GM18507 (cell line): ENCODE data around the gene TET1.
"Not testable (repeated sequence)": the region's sequence is repeated elsewhere in the genome, so short reads cannot be mapped to it uniquely, and the experiment has no call there.

Experiments used
- DNase-seq: peaks from one replicate; pipeline ENCODE4 v3.0.0; 2011; ENCODE audit warnings: low read depth; ENCODE audit not compliant: insufficient read length; ENCODE audit errors: extremely low spot score
- FAIRE-seq: peaks from 2 replicates; lab custom pipeline; 2011; peaks lifted over from hg19 to GRCh38; lab: Jason Lieb, UNC

Gene TET1

GRCh38 chr10:68603766-68604165, 43.6 kb downstream of the TET1 start:
- FAIRE-seq, result no peak
- DNase-seq, result no peak

- no peak for FAIRE-seq
These were observed 44.3 kb downstream of the TET1 start for GRCh38 chr10:68604441-68604840.

GRCh38 chr10:68606918-68607317, 46.8 kb downstream of the TET1 start:
- FAIRE-seq, result no peak
- no peak for DNase-seq

More at GRCh38 chr10:68604441-68604840, 44.3 kb downstream of the TET1 start:
- no peak for DNase-seq

- not testable (repeated sequence) for FAIRE-seq, DNase-seq
These were observed 49.9 kb downstream of the TET1 start for GRCh38 chr10:68610023-68610422.

- FAIRE-seq (no peak), DNase-seq (no peak)
These were observed 51.1 kb downstream of the TET1 start for GRCh38 chr10:68611227-68611626.

GRCh38 chr10:68613974-68614373, 53.8 kb downstream of the TET1 start:
- not testable (repeated sequence) for FAIRE-seq, DNase-seq

- DNase-seq, FAIRE-seq: not testable (repeated sequence)
These were observed 57.6 kb downstream of the TET1 start for GRCh38 chr10:68617691-68618090.

- DNase-seq (no peak), FAIRE-seq (no peak)
These were observed 58.1 kb downstream of the TET1 start for GRCh38 chr10:68618234-68618633.

GRCh38 chr10:68619595-68619994, 59.5 kb downstream of the TET1 start:
- no peak for DNase-seq
- FAIRE-seq, result no peak

GRCh38 chr10:68625316-68625921, 65.3 kb downstream of the TET1 start:
- DNase-seq, result no peak
- no peak for FAIRE-seq

- DNase-seq (no peak), FAIRE-seq (no peak)
These were observed 68.5 kb downstream of the TET1 start for GRCh38 chr10:68628576-68629127.

- FAIRE-seq, DNase-seq: not testable (repeated sequence)
These were observed 72.1 kb downstream of the TET1 start for GRCh38 chr10:68632271-68632560.

- FAIRE-seq, result no peak
- DNase-seq, result no peak
These were observed 73.1 kb downstream of the TET1 start for GRCh38 chr10:68633281-68633680.

GRCh38 chr10:68633816-68634466, 73.8 kb downstream of the TET1 start:
- no peak for DNase-seq

GRCh38 chr10:68636335-68636734, 76.2 kb downstream of the TET1 start:
- DNase-seq, result no peak
- no peak for FAIRE-seq

More at GRCh38 chr10:68633816-68634466, 73.8 kb downstream of the TET1 start:
- FAIRE-seq, result no peak

GRCh38 chr10:68643550-68643949, 83.4 kb downstream of the TET1 start:
- DNase-seq, FAIRE-seq: not testable (repeated sequence)

GRCh38 chr10:68647672-68648341, 87.7 kb downstream of the TET1 start:
- no peak for FAIRE-seq
- DNase-seq, result no peak

- FAIRE-seq, result no peak
- no peak for DNase-seq
These were observed 95.5 kb downstream of the TET1 start for GRCh38 chr10:68655620-68656126.

- DNase-seq, result no peak
- no peak for FAIRE-seq
These were observed 105.7 kb downstream of the TET1 start for GRCh38 chr10:68665841-68666240.

- no peak for DNase-seq
- FAIRE-seq, result no peak
These were observed 106.2 kb downstream of the TET1 start for GRCh38 chr10:68666280-68666760.
